ENCODE measurements around the gene MCF2L. TPM values are rescaled to one million over a fixed set of nuclear protein-coding genes. Genes with fewer than 3 reads are reported as not detected.

The MCF2L gene
- total and polyA plus RNA-seq, 10 of the 15 experiments (the other 5 are each of a cell fraction or from before 2014, with no cell fraction given), result 0.06 to 1.1 (median 0.21) TPM; not detected in 2

- H3K9ac ChIP-seq (ENCODE audit: control insufficient read depth, insufficient read depth, low read length), result no peak overlapping the region
- in situ Hi-C loops (cut with MboI), result no loop called here
- no peaks in the 10 kb centered on the region for H3K36me3 ChIP-seq (ENCODE audit: control insufficient read depth in 2 of 2, insufficient read depth in 2 of 2, low read length in 1 of 2)
- no TSS peak for BruUV-seq (replicated peaks)
- H3K9me3 ChIP-seq (replicated peaks; ENCODE audit: control insufficient read depth, insufficient read depth, low read length), result no peaks in the 10 kb centered on the region
- no peak overlapping the region for H3K4me2 ChIP-seq (ENCODE audit: control insufficient read depth, insufficient read depth)
- no peaks in the 10 kb centered on the region for H3K4me1 ChIP-seq (ENCODE audit: control insufficient read depth, insufficient read depth, low read length)
- ChIA-PET RAD21 (ENCODE audit: unreplicated experiment) (no interaction called here), POLR2A (no interaction called here), CTCF (no interaction called here), SMC1A (ENCODE audit: uncharacterized antibody, unreplicated experiment) (no interaction called here)
- intact Hi-C loops (cut with micrococcal nuclease; ENCODE audit: unreplicated experiment), result no loop called here
- H3K27me3 ChIP-seq (replicated peaks in 1 of 2; ENCODE audit: control insufficient read depth in 2 of 2, insufficient read depth in 2 of 2, low read length in 1 of 2), result no peaks in the 10 kb centered on the region
- WGBS (ENCODE audit: insufficient coverage, insufficient replicate concordance, low lambda C conversion rate, missing lambda C conversion rate), result 24% methylated on average over 11 of the region's 11 CpGs
- H3K4me3 ChIP-seq, result no peak overlapping the region
- ATAC-seq (no peak), FAIRE-seq (no peak), DNase-seq (ENCODE audit: low read depth, low spot score) (no peak)
- H3K27ac ChIP-seq (ENCODE audit: control insufficient read depth, insufficient read depth), result no peak overlapping the region
- no peaks in the 10 kb centered on the region for H3K79me2 ChIP-seq (ENCODE audit: control insufficient read depth, insufficient read depth, low read length)
- H2AFZ ChIP-seq (ENCODE audit: control insufficient read depth, low read depth, low read length), result no peak overlapping the region
- H4K20me1 ChIP-seq (ENCODE audit: control insufficient read depth, insufficient read depth), result no peaks in the 10 kb centered on the region
- TF ChIP-seq ZNF687 (IDR thresholded peaks at IDR 0.05), result no peak
- no peak for TF ChIP-seq GABPA (IDR thresholded peaks at IDR 0.05; ENCODE audit: low read depth)
- TF ChIP-seq SKIL (IDR thresholded peaks at IDR 0.05; ENCODE audit: low read depth, poor library complexity, severe bottlenecking), result no peak
- TF ChIP-seq STAT1 (conservative IDR thresholded peaks at IDR 0.05), result no peak
- no peak for TF ChIP-seq EED (IDR thresholded peaks at IDR 0.05; ENCODE audit: low read depth)
- no peak for TF ChIP-seq EZH2 (IDR thresholded peaks at IDR 0.05; ENCODE audit: borderline replicate concordance, control insufficient read depth, low read depth, low read length)
- no peak for TF ChIP-seq MTA3 (IDR thresholded peaks at IDR 0.05; ENCODE audit: borderline replicate concordance, low read length)
- TF ChIP-seq ZSCAN29 (IDR thresholded peaks at IDR 0.05), result no peak
- no peak for TF ChIP-seq MAX (IDR thresholded peaks at IDR 0.05; ENCODE audit: low read depth, low read length)
- no peak for TF ChIP-seq YBX1 (IDR thresholded peaks at IDR 0.05)
- no peak for TF ChIP-seq NR2C2 (IDR thresholded peaks at IDR 0.05; ENCODE audit: borderline replicate concordance, control insufficient read depth, insufficient read length, low read depth)
- TF ChIP-seq CUX1 (IDR thresholded peaks at IDR 0.05; ENCODE audit: insufficient replicate concordance, low read depth, low read length), result no peak
Observed at GRCh38 chr13:112984501-112984900, 15.5 kb downstream of the MCF2L start.
